IPS-18c (cell line): ENCODE results near the gene CCR6.

Experiments used
- H3K4me3 ChIP-seq: 2 replicates; pipeline ENCODE4 v1.7.0; 2013; ENCODE audit warnings: low read depth, mild to moderate bottlenecking, low read length, moderate library complexity; ENCODE audit not compliant: insufficient read depth
- H3K9me3 ChIP-seq: one replicate; pipeline ENCODE4 v1.6.1; 2013; ENCODE audit warnings: mild to moderate bottlenecking, low read length, moderate library complexity; ENCODE audit not compliant: control insufficient read depth, insufficient read depth

The CCR6 gene

DNA sequence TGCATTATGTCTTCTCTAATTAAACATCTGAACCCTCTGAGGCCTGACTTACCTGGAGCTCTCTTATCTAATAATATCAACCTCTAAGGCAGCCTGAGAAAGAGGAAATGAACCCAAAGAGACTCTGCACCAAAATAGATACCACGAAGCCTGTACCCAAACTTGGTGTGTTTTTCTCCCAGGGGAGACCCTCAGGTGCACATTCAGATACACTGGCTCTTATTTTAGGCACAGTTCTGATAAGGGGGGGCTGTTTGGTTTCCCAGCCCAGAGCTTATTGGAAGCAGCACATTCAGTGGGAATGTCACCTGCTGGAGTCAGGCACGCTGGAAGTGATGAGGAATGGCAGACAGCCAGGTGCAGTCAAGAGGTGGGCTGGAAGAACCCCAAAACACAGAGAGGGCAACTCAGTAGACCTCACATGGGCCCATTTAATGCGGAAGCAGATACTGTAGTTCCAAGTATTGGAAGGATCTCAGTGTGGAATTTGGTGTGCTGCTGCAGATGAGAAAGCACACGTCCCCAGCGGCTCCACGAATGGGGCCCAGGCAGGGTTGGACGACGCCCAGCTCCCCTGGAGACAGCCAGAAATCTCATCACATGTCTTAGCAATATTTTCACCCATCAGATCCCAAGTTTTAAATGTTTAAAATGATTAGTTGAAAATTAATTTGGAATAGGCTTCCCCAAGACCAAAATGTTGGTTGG, 9.7 kb upstream of the CCR6 start:
- Histone ChIP-seq H3K4me3 (no peak overlapping the region), H3K9me3 (no peaks in the 10 kb centered on the region)

DNA sequence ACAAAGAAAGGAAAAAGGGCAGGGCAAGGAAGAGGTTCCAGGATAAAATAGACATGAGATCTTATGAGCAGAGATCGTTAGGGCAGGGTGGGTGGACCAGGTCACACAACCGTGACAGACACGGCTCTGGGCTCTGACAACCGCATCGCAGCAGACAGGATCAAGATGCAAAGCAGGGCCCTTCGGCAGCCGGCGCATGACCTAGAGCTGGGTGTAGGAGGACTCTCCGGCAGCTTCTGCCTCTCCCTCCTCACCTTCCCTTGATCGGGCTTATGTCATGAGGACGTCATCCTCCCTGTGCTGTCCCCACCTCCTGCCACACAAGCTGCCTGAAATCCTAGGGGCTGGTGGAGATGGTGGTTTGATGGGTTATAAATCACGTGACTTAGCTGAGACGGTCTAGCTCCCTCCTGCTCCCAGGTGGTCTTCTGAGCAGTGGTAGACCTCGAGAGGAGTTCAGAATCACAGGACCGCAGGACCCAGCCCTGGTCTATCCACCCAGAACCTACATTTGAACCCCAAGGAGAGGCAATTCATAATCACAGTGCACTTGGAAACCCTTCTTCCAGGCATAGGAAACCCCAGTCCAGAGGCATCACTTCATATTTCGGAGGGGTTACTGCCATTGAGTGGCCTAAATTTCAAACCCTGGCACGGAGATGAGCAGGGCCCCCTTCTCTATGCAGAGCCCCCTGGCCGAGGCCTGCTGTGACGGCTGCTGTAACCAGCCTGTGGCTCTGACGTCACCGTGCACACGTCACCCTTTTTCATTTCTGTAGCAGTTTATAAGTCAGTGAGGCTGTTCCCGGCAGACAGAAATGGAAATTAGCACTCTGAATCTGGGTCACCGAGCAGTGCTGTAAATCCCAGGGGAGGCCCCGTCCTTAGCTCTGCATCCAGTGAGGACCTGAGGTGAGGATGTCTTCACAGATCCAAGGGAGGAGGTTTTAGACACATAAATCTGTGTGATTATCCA, 8.7 kb upstream of the CCR6 start:
- Histone ChIP-seq H3K4me3 (no peak overlapping the region), H3K9me3 (no peaks in the 10 kb centered on the region)

DNA sequence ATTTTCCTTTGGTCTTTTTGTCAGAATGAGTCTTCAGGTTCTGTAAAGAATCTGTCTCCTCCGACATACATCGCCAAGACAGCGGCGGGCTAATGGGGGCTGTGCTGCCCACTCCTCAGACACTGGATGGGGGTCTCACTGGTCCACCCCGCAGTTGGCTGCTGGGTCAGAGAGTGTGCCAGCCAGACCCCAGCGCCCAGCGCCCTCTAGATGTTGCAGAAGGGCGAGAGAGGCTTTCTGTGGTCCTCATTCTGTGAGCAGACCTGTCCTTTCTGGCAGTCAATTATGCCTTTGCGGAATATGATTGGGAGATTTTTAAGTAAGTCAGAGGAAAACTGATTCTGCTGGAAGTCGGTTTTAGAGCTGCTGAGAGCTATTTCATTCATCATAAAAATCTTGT, 7.8 kb upstream of the CCR6 start:
- no peak overlapping the region for H3K4me3 ChIP-seq
- H3K9me3 ChIP-seq = no peaks in the 10 kb centered on the region

DNA sequence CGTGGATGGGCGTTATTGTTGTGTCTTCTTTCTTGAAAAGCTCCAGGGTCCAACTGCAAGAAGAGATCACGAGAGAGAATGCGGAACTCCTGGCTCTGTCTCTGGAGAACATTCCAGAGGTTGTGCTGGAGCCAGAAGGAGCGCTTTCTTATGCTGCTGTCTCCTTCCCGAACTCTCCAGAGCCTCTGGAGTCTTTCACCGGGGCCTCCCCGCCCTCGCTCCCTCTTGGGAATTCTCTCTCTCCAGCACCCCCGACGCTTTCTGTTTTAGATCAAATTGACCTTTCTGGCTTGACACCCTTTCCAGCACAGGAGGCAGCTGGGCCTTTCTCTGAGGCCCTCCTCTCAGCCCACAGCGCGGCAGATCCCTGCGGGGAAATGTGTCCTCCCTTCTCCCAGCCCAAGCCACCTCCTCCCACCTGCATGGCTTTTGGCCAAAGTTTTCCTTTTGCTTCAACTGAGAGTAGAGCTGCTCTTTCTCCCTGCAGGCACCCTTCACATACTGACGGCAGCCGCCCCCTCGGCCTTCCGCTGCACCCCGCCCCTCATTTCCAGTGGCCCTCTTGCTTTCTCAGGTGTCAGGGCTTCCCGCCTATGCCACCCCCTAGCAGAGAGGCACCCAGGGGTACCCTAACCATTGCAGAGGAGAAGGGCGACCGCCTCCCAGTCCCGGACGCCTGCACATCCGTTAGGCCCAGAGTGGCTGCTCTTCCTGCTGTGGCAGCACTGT, 6.6 kb upstream of the CCR6 start:
- Histone ChIP-seq H3K4me3 (no peak overlapping the region), H3K9me3 (no peaks in the 10 kb centered on the region)

DNA sequence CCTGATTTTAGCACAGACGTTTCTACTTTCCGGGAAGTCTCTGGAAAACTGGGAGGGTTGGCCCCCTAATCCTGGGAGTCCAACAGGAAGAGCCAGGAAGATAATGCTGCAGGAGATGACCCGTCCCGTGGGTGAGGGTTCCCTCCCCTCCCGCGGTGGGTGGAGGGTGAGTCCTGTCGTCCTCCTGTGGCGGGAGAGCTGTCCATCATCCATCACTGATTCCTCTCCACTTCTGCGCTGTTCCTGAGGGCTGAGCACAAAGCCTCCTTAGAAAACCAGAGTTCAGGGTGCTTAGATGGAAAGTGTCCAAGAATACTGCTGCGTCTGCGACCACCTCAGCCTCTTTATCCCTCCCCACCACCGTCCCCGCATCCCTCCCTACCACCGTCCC, 6.1 kb upstream of the CCR6 start:
- Histone ChIP-seq H3K4me3 (no peak overlapping the region), H3K9me3 (no peaks in the 10 kb centered on the region)

DNA sequence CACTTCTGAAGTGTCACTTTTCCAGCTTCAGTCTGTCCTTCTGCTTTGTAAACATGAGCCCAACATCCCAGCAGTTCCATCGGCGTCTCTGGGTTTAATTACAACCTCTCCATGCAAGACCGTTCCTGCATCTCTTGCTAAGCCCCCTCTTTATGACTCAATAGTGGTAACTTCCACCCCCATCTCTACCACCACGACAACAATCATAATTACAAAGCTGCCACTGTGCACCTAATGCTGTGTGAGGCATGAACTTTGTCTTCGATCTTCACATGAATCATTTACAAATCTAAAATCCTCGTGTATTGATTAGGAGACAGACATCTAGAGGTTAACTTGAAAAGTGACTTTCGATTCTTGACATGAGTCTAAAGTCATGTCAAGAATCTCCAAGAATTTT, 4.9 kb upstream of the CCR6 start:
- Histone ChIP-seq H3K9me3 (no peaks in the 10 kb centered on the region), H3K4me3 (no peak overlapping the region)

DNA sequence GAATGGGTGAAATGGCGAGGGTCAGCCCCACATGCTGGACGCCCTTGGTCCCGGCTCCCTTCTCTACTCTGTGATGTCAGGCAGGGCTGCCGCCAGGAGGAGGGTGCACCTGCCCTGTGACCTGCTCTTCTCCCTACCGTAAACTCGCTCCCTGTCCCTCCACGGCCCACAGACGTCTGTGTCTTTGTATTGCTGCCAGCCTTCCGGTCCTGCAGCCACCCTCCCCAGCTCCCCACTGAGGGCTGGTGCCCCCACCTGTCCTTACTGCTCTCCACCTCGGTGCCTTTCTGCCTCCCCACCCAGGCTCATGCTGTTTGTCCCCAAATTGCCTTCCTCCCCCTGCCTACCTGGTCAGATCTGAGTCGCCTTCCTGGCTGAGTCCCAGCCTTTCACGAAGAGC, 4.1 kb upstream of the CCR6 start:
- H3K9me3 ChIP-seq = no peaks in the 10 kb centered on the region
- H3K4me3 ChIP-seq = no peak overlapping the region

DNA sequence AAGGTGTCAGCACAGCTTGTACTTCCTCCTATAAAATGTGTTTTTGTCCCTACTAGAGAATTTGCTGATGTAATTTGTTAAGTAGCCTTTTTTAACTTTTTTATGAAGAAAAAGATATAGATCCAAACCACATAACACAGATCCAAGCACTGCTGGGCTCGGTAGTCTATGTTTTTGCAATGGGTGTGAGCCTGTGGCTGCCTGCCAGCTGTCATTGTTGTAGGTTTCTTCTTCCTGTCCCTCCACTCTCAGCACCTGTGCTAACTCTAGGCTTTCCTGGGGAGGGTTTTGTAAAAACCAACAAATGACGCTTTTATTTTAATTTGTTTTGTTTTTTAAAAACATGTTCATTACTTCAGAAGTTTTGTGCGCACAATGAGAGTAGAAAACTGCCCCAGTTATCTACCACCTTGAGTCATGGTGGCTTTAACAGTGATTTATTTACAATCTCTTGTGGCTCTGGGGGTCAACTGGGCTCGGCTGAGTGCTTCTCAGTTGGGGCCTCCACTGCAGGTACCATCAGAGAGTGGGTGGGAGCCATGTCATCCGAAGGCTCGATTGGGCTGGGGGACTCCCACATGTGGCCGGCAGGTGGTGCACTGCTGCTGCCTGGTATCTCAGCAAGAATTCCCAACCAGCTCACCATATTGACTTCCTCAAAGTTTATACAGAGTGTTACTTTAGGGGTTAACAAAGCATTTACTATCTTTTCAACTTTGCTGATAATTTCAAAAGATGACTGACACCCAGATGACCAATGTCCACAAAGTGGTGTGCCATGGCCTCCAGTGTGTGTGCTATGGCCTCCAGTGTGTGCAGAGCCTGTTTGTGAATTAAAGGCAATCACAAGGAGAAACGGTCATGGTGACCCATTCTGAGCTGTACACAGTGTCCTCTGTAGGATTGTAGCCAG, 3.0 kb upstream of the CCR6 start:
- no peak overlapping the region for H3K4me3 ChIP-seq
- no peaks in the 10 kb centered on the region for H3K9me3 ChIP-seq

DNA sequence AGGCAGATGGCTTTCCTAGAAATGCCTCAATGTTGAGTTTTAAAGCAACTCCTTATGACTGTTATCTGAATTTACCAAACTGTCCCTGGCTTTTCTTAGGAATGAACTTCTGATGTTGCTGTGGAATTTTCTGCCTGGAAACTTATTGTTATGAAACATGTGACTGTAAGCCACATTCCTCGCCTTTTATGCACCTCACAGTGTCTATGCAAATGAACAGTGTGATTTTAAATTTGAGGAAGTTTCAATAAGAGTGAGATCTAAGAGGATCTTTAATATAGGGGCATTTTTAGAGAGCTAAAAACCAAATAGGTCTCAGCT, 2.4 kb upstream of the CCR6 start:
- H3K9me3 ChIP-seq = no peaks in the 10 kb centered on the region

DNA sequence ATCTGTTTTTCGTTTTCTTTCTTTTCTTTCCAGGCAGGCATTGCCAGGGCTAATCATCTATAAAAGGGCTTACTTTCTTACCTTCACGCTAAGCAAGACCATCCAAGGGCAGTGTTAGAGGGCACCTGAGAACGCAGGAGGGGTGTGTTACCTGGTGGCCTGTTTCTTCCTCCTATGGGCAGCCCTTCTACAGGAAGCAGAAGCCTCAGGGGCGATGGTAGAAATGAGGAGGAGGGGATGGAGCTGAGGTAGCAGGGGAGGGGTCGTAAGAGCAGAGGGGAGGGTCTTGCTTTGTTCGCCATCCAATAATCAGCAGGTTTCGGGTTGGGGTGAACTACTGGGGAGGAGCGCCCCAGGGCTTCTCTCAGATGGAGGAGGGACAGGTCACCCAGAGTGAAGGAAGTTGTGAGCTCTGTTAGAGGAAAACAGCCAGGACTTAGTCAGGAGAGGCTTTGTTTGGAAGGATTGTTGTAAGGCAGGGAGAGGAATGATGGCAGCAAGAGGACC, 1.5 kb upstream of the CCR6 start:
- H3K4me3 ChIP-seq = no peak overlapping the region
- no peaks in the 10 kb centered on the region for H3K9me3 ChIP-seq

More for the DNA sequence above, 2.4 kb upstream of the CCR6 start:
- no peak overlapping the region for H3K4me3 ChIP-seq

DNA sequence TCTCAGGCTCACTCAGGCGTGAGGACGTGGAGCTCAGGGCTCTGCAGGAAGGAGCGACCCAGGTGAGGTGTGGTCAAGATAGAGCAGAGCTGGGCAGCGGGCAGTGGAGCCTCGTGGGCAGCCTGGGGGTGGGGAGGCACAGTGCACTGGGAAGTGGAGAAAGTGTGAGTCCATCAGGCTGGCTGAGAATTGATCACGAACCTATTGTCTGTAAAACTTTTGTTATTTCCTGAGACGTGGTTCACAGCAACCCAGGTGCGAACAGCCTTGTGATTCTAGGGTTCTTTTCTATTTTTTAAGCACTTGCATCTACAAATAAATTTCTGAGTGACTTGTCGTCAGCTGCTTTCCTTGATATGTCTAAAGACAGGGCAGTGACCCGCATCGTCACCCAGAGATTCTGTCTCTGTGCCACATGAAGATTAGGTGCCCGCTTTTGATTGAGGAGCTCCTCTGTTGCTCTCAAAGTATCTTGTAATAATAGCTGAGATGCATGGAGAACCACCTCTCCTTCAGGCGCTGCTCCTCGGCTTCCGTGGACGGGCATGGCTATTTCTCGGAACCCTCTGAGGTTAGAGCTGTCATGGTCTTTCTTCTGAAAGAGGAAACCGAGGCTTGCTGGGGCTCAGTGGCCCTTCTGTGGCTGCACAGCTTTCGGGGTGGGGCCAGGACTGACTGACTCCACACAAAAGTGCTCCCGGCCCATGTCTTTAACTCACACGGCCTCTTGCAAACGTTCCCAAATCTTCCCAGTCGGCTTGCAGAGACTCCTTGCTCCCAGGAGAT, 662 bp upstream of the CCR6 start:
- H3K4me3 ChIP-seq = no peak overlapping the region
- H3K9me3 ChIP-seq = no peaks in the 10 kb centered on the region

DNA sequence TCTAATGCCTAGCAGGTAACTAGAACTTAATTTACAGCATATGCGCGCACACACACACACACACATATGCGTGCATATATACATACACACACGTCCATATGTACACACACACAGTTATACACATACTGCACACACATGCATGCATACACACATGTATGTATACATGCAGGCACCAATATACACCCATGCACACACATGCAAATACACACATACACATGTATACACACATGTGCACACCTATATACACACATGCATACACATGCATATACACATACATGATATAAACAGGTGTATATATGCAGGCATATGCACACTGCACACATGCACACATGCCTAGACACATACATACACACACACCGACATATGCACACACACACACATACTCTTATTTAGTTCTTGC, 1.9 kb downstream of the CCR6 start:
- no peak overlapping the region for H3K4me3 ChIP-seq
- H3K9me3 ChIP-seq = no peaks in the 10 kb centered on the region

DNA sequence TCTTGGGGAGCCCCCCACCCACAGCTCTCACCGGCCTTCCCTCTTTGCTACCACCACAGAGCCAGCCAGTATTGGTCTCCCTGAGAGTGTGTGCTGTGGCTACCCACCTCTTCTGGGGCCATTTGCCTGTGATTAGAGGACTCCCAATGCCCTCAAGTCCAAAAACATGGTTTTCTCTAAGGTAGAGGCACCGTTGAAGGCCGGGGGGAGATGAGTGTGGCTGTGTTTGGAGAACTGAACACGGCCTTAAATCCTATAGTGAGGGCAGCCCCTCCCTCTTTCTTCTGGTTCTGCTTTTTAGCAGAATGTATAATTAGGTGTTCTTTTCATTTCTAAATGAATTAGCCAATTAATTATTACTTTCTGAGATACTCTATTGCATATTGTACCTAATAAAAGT, 2.5 kb downstream of the CCR6 start:
- Histone ChIP-seq H3K9me3 (no peaks in the 10 kb centered on the region), H3K4me3 (no peak overlapping the region)

DNA sequence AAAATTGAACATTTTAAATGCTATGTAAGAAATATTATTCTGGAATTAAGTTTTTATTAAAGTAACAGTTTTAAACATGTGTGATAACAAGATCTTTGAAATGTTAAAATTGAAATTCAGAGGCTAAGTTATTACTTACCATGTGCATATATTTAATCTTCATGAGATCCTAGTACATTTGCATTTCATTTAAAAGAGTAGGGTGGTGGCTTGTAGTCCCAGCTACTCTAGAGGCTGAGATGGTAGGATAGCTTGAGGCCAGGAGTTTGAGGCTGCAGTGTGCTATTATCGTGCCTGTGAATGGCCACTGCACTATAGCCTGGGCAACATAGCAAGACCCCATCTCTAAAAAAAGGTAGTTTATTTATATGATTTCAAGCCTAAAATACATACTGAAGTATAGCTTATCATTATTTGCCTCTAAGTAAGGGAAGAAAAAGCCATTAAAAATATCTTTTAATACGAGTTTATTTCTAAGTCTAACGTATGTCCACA, 3.0 kb downstream of the CCR6 start:
- no peak overlapping the region for H3K4me3 ChIP-seq
- H3K9me3 ChIP-seq = no peaks in the 10 kb centered on the region

DNA sequence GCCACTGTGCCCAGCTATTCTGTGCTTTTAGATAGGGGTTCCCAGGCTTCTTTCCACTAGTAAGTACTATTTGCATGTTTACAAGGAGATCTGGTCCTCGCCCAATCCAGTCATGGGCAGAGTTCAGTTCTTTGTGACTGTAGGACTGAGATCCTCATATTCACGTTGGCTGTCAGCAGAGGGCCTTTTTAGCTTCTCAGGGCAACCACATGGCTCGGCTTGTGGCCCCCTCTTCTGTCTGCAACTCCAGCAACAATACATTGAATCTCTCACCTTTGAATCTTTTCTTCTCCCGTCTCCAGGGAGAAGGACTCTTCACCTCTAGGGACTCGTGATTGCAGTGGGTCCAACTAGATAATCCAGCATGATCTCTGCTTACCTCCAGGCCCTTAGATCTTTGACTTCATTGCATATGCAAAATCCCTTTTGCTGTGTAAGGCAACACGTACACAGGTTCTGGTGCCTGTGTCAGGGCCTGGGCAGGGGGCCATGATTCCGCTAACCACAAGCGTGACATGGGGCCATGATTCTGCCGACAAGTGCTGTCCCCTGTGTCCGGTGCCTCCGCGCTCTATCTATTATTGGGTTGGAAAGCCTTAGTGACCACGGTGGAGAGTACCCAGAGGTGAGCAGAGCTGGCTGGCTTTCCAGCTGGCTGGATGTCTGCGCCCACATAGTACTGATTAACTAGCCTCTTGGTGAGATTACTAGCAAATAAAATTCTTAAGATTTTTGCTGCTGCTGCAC, 5.1 kb downstream of the CCR6 start:
- H3K9me3 ChIP-seq = no peaks in the 10 kb centered on the region
- no peak overlapping the region for H3K4me3 ChIP-seq
